Thoracic aorta (tissue), 2 donors: ENCODE data around the gene ALDH1A1. TPM values are rescaled to one million over a fixed set of nuclear protein-coding genes. Genes with fewer than 3 reads are reported as not detected.

Source experiments
- ATAC-seq: fragments of 150-250 bp; one replicate; pipeline ENCODE4 v1.8.0; 2017; ENCODE audit warnings: low read depth; ENCODE audit not compliant: insufficient number of reproducible peaks, low FRiP score
- DNase-seq: peaks from one replicate; pipeline ENCODE4 v3.0.0-alpha.2; 2020; ENCODE audit warnings: low spot score
- H3K27ac ChIP-seq, 2 donors: fragments of 200-600 bp; sonication (generic); 1 replicate in 1 of 2; 2 replicates in 1 of 2; pipeline ENCODE4 v1.5.1; 2016; ENCODE audit warnings: mild to moderate bottlenecking in 2 of 2, moderate library complexity in 2 of 2
- H3K27me3 ChIP-seq: fragments of 200-600 bp; sonication (generic); replicated peaks from 2 replicates; pipeline ENCODE4 v1.6.0; 2016; ENCODE audit warnings: mild to moderate bottlenecking; ENCODE audit not compliant: insufficient read depth
- H3K36me3 ChIP-seq: fragments of 200-600 bp; sonication (generic); one replicate; pipeline ENCODE4 v1.5.1; 2016
- H3K4me1 ChIP-seq, 2 donors: fragments of 200-600 bp; sonication (generic); 1 replicate in 1 of 2; 2 replicates in 1 of 2; pipeline versions ENCODE4 v1.5.1 to v1.6.0; 2016; ENCODE audit warnings: low read depth in 2 of 2, mild to moderate bottlenecking in 1 of 2; ENCODE audit not compliant: control insufficient read depth in 1 of 2
- H3K4me3 ChIP-seq: fragments of 200-600 bp; sonication (generic); 2 replicates; pipeline ENCODE4 v1.5.1; 2016; ENCODE audit warnings: mild to moderate bottlenecking
- H3K9me3 ChIP-seq: fragments of 200-600 bp; sonication (generic); 2 replicates; pipeline ENCODE4 v1.5.1; 2016
- CTCF ChIP-seq: fragments of 200-600 bp; sonication (generic); IDR thresholded peaks from one replicate; pipeline ENCODE4 v1.5.1; 2019; ENCODE audit warnings: antibody characterized with exemption
- total RNA-seq, 2 donors: library from RNA; depleted of rRNA; stranded (reverse); fragments of >200 nt; gene quantifications; one replicate each; pipeline versions ENCODE4 v1.1.0 to v1.2.3, GENCODE V29; 2016

Gene ALDH1A1
- total RNA-seq, 2 donors from 2014 or later: 101 to 196 TPM

GRCh38 chr9:72982146-72982799 is 29.4 kb upstream of the ALDH1A1 start:
- H3K27me3 ChIP-seq: no peaks in the 10 kb centered on the region
- H3K9me3 ChIP-seq: no peaks in the 10 kb centered on the region
- H3K4me3 ChIP-seq: no peak overlapping the region
- H3K4me1 ChIP-seq: peaks cover 15 to 46% of the 10 kb centered on the region in 2 donors
- ATAC-seq: no peak
- H3K27ac ChIP-seq: no peak overlapping the region
- TF ChIP-seq CTCF: no peak
- no peak for DNase-seq
- H3K36me3 ChIP-seq: no peaks in the 10 kb centered on the region

GRCh38 chr9:72981433-72981832 is 28.6 kb upstream of the ALDH1A1 start:
- Histone ChIP-seq H3K36me3 (no peaks in the 10 kb centered on the region), H3K27ac (no peak overlapping the region), H3K9me3 (no peaks in the 10 kb centered on the region), H3K4me1 (peaks cover 15 to 46% of the 10 kb centered on the region in 2 donors), H3K27me3 (no peaks in the 10 kb centered on the region), H3K4me3 (no peak overlapping the region)
- TF ChIP-seq CTCF: no peak
- ATAC-seq (no peak), DNase-seq (no peak)

- DNase-seq: no peak
These were observed 27.9 kb upstream of the ALDH1A1 start for GRCh38 chr9:72980600-72981265.

DNA sequence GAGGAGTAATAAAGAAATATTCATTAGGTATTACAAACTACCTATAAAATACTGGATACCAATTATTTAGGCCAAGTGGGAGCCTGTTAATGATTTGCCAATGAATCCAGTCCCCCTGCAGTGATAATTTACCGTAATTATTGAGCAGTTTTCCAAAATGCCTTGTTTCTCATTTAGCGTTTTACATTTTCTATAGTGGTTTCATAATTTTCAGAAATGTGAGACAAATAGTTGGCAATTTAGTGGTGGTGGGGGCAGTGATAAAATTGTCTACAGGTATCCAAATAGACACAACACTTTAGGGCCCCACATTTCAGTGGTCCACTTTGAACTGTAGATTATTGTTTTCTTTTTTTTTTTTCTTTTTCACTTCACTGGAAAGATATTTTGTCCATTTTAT is 27.3 kb upstream of the ALDH1A1 start:
- H3K27me3 ChIP-seq: no peaks in the 10 kb centered on the region
- no peak for ATAC-seq
- H3K27ac ChIP-seq: no peak overlapping the region
- no peaks in the 10 kb centered on the region for H3K9me3 ChIP-seq
- no peak overlapping the region for H3K4me3 ChIP-seq
- DNase-seq: no peak
- peaks cover 15 to 42% of the 10 kb centered on the region in 2 donors for H3K4me1 ChIP-seq
- TF ChIP-seq CTCF: no peak
- no peaks in the 10 kb centered on the region for H3K36me3 ChIP-seq

More at GRCh38 chr9:72980600-72981265, 27.9 kb upstream of the ALDH1A1 start:
- no peak for TF ChIP-seq CTCF
- Histone ChIP-seq H3K36me3 (no peaks in the 10 kb centered on the region), H3K27me3 (no peaks in the 10 kb centered on the region), H3K4me3 (no peak overlapping the region), H3K9me3 (no peaks in the 10 kb centered on the region), H3K27ac (no peak overlapping the region), H3K4me1 (peaks cover 15 to 46% of the 10 kb centered on the region in 2 donors)
- ATAC-seq: no peak

DNA sequence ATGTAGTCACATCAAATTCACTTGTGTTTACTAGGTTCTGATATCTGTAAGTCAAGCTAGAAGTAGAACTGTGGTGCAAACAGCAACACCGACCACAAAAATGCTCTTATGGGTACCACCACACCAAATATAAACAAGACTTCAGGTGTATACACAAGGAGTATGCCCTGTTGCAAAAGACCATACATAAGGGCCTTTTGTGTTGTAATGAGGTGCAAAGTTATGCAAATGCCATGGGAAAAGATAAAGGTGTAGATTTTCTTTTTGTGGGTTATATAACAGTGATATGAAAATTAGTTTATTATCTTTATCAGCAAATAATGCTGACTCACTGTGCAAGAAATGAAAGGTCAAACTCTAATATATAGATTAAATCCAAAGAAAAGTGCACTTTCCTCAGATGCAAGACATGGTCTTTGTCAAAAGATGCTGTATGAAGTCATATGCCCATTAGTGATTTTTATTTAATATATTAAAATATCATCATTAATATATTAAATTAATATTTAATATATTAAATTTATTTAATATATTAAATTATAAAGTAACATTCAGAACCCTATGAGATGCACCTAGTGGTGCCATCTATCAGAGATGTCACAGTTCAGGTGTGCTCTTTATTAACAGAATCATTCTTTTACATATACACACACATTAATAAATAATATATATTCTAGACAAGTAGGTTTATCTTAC is 26.7 kb upstream of the ALDH1A1 start:
- Histone ChIP-seq H3K4me3 (no peak overlapping the region), H3K4me1 (peaks cover 14 to 38% of the 10 kb centered on the region in 2 donors), H3K9me3 (no peaks in the 10 kb centered on the region), H3K36me3 (no peaks in the 10 kb centered on the region), H3K27ac (no peak overlapping the region), H3K27me3 (no peaks in the 10 kb centered on the region)
- ATAC-seq: no peak
- TF ChIP-seq CTCF: no peak
- no peak for DNase-seq
